ENCODE measurements around the gene RPP25L.

RPP25L gene

GRCh38 chr9:34585946-34586669, 25.8 kb downstream of the RPP25L start:
- DNase-seq = no peak

GRCh38 chr9:34584970-34585369, 26.9 kb downstream of the RPP25L start:
- DNase-seq = no peak

- DNase-seq = no peak
These were observed 29.1 kb downstream of the RPP25L start for GRCh38 chr9:34582787-34583186.

- DNase-seq = no peak
These were observed 30.6 kb downstream of the RPP25L start for GRCh38 chr9:34581318-34581717.

- DNase-seq = no peak
These were observed 31.5 kb downstream of the RPP25L start for GRCh38 chr9:34580358-34580757.

GRCh38 chr9:34579808-34580163, 32.1 kb downstream of the RPP25L start:
- no peak for DNase-seq

- no peak for DNase-seq
These were observed 32.6 kb downstream of the RPP25L start for GRCh38 chr9:34579104-34579807.

- peak in 1 of 5 experiments; percentile 12 for DNase-seq
These were observed 33.4 kb downstream of the RPP25L start for GRCh38 chr9:34578241-34579103.

GRCh38 chr9:34577400-34578240, 34.3 kb downstream of the RPP25L start:
- no peak for DNase-seq

GRCh38 chr9:34576597-34577399, 35.1 kb downstream of the RPP25L start:
- DNase-seq = no peak

GRCh38 chr9:34575862-34576596, 35.9 kb downstream of the RPP25L start:
- DNase-seq = no peak

GRCh38 chr9:34575241-34575640, 36.7 kb downstream of the RPP25L start:
- no peak for DNase-seq

- DNase-seq = no peak
These were observed 37.3 kb downstream of the RPP25L start for GRCh38 chr9:34574571-34574970.

GRCh38 chr9:34573599-34574325, 38.1 kb downstream of the RPP25L start:
- no peak for DNase-seq

GRCh38 chr9:34572628-34573027, 39.3 kb downstream of the RPP25L start:
- no peak for DNase-seq

- DNase-seq = no peak
These were observed 39.8 kb downstream of the RPP25L start for GRCh38 chr9:34572092-34572491.

- no peak for DNase-seq
These were observed 40.5 kb downstream of the RPP25L start for GRCh38 chr9:34571481-34571810.

GRCh38 chr9:34570809-34571480, 41.0 kb downstream of the RPP25L start:
- DNase-seq = no peak

GRCh38 chr9:34570376-34570775, 41.5 kb downstream of the RPP25L start:
- DNase-seq = no peak

GRCh38 chr9:34568774-34569173, 43.1 kb downstream of the RPP25L start:
- no peak for DNase-seq
